HG03175 (cell line): ENCODE measurements around the gene DCAF6.
"Not testable (repeated sequence)": the region's sequence is repeated elsewhere in the genome, so short reads cannot be mapped to it uniquely, and the experiment has no call there.

Source experiments
- ATAC-seq: cut with Tn5 transposase; IDR thresholded peaks from one replicate; pipeline ENCODE4 v1.9.1; 2021; ENCODE audit warnings: mild to moderate bottlenecking, moderate library complexity; ENCODE audit not compliant: unreplicated experiment

Gene DCAF6

DNA sequence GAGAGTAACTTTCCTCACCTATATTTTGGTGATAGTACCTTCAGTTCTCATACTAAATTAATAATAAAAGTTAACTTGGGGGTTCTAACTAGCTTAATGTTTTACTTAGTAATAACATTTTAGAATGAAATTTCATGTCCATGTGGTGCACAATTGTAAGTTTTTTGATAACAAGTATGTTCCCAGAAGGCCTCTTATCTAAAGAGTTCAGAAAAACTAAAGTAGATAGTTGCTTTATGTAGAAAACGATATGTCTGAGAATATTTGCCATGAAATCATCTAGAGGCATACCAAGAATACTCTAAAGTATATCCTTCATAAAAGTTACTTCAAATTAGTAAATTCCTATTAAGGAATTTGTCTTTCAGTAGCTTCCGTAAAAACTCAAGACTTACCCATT lies 12.4 kb upstream of the DCAF6 start:
- ATAC-seq = no peak

DNA sequence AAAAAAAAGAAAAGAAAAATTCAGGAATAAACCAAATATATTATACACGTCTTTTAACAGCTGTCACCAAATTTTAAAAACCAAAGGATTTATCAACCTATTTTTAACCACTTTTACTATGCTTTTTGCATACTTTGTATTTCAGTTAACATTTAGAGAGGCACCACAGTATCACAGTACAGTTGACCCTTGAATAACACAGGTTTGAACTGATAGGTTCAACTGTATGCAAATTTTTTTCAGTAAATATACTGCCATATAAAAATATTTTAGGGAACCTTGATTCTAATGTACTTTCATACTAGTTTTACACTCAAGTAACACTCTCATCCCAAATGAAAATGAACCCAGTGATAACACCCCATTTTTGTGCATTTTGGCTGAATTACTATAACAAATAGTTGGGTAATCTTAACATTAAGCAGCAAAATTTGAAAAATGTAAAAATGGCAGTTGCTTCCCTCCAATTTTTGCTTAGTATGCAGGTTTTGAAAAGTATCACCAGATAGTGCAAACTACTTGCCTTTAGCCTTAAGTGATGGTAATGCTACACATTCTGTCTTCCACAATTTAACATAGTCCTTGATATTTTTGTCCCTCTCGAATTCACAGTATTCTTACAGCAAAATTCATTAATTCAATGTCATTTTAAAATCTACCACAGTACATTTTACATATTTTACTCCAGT lies 11.8 kb upstream of the DCAF6 start:
- ATAC-seq = no peak

DNA sequence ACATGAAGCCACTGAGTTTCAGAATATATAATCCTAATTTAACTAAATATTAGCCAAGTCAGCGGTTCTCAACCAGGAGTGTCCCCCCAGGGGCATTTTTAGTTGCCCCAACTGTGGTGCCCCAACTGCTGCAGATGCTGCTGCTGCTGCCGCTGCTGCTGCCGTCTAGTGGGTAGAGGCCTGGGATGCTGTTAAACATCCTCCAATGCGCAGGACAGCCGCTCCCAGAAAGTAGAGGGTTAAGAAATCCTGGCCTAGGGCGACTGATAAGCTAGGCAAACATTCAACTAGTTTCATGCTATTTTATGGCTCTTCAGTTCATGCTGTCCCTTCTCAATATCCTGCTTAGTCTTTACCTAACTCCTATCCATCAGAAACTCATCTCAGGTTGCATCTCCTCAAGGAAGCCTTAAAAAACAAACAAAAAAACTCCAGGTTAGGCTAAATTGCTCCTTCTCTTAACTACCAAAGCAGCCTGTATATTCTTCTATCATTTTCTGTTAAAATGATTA lies 9.9 kb upstream of the DCAF6 start:
- no peak for ATAC-seq

- ATAC-seq = peak; percentile 60
Observed at GRCh38 chr1:167927046-167927754, 9.3 kb upstream of the DCAF6 start.

DNA sequence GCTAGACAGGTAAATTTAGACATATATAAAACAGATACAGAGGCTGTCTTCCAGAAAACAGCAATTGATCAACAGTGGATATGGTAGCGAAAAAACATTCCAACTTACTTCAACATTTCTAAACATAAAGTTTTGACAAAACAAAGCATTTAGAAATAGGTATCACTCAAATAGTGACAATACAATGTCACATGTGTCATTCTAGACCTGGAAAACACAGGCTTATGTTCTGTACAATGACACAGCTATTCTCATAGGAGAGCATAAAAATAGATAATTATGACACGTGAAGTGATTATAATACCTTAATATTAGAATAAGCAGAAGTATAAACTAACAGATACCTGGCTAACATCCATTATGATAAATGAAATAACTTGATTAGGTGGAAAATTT lies 8.0 kb upstream of the DCAF6 start:
- ATAC-seq = no peak

DNA sequence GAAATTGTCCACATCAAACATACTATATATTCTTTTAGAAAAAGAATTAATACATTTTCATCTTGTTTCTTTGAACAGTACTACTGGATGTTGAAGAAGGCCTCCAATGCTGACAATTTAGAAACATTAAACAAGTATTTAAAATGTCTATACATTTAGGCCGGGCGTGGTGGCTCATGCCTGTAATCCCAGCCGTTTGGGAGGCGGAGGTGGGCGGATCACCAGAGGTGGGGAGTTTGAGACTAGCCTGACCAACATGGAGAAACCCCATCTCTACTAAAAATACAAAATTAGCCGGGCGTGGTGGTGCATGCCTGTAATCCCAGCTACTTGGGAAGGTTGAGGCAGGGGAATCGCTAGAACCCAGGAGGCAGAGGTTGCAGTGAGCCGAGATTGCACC lies 7.6 kb upstream of the DCAF6 start:
- ATAC-seq = not testable (repeated sequence)

- no peak for ATAC-seq
Observed at GRCh38 chr1:167929725-167930124, 6.8 kb upstream of the DCAF6 start.

DNA sequence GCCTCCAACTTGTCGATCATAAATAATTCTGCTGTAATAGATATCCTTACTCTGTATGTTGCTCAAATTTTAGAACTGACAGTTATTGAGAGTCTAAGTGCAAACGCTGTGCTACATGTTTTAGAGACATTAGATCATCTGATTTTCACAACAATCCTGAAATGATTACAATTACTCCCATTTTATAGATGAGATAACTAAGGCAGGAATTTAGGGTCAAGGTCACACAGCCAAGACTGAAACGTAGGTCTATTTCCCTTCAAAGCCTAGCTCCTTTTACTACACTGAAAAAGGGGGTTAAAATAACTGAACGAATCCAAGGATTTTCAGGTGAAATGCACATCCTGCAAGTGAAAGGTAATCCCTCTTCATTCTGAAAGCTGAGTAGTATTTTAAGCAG lies 2.7 kb upstream of the DCAF6 start:
- no peak for ATAC-seq

DNA sequence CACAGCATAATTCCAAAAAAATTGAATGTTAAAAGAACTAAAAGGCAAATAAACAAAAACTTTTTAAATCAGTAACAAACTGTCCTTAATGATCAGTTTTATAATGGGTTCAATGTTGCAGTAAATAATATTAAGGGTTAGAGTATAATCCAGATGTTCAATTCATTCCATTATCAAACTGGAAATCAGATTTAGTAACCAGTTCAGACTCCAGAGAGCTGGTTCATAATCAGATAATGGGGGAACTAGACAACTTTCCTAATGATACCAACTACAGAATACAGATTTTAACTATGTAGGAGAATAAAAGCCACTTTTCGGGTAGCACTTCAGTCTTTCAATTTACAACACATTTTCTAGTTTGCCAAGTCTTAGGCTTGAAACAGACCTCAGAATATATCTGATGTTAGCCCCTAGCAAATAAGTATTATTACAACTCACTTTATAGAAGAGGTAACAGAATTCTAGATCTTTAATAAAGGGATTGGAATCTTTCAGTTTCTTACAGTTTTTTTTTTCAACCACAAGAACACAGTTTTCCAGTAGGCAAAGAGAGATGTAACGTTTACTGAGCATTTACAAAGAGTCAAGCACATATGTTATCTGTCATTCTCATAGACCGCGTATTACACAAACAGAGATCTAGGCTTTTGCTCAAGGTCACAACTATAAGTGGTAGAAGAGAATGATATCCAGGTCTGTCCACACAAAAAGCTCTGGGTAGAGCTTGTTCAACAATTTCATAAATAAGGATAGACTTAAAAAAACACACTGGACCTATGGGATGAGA lies 1.9 kb upstream of the DCAF6 start:
- no peak for ATAC-seq

DNA sequence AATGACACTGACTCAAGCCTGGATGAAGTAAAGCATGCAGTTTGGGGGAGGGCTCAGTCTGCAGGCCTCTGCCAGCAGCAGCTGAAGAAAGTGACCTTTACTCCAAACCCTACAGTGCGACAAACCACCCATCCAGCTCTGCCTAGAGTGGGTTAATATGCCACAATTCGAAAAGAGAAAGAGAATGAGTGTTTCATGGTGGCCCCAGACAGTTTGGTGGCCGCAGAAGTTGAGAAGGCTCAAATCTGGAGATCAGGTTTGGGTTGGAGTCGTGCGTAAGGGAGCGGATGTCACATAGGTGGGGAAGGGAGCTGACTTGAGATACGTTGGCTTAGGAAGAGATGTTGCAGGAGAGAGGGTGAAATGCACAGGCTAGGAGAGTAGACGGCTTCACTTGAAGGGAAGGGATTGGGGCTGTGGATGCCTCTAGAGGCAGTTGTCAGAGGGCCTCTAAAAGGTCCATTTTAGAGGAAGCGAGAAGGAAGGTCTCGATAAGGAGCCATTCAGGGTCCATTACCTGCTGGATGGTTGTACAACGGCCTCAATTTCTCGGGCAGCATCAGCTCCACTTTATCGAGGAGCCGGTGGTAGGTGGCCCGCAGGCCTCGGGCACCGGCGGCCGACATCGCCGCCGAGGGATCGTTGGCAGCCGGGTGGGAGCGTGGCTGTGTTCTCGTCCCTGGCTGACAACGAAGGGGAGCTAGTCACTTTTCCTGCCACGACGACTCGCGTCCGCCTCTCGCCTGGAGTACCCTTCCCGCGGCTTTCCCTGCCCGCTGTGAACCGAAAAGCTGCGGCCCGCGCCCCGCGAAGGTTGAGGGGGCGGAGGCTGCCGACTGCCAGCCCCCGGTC lies 1.0 kb upstream of the DCAF6 start:
- peak; percentile 11 for ATAC-seq

GRCh38 chr1:167936930-167937708 lies 636 bp downstream of the DCAF6 start, which contains the start of gene MPC2:
MPC2 (minus strand) TSS chr1:167937072; CDS start chr1:167935841, 1,231 bp downstream.
- ATAC-seq = peak; percentile 9

GRCh38 chr1:167937709-167938010 lies 1.2 kb downstream of the DCAF6 start:
- ATAC-seq = no peak

DNA sequence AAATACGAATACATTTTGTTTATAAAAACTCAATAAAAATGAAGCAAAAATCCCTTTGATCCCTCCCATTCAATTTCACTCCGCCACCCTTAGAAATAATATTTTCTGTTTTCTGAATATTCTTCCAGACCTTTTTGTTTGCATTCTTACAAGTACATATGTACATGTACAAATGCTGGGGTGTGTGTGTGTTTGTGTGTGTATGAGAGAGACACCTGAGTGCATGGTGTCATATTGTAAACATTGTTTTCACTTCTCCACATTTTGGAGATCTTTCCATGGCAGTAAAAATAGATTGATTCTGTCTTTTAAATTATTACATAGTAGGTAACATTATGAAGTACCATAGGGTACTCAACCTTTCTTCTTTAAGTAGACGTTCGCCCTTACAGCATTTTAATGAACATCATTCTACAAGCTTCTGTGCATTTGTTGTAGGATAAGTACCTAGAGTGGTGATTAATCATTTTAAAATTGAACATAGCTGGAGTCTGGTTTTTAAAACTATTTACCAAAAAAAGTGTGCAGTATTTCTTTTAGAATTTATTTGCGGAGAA lies 1.7 kb downstream of the DCAF6 start:
- ATAC-seq = no peak

DNA sequence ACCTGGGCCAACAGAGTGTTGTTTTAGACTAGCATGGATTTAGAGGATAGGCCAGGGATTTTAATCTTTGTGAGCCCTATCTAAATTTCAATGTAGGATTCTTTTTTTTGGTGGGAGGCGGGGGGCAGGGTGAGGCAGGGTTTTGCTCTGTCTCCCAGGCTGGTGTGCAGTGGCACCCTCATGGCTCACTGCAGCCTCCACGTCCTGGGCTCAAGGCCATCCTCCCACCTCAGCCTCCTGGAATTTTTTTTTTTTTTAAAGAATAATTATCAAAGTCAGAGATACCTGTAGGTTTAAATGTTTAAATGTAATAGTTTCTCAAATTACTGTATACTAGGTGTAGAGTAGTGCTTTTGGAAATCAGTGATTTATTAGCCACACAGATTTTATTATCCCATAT lies 3.8 kb downstream of the DCAF6 start:
- no peak for ATAC-seq

DNA sequence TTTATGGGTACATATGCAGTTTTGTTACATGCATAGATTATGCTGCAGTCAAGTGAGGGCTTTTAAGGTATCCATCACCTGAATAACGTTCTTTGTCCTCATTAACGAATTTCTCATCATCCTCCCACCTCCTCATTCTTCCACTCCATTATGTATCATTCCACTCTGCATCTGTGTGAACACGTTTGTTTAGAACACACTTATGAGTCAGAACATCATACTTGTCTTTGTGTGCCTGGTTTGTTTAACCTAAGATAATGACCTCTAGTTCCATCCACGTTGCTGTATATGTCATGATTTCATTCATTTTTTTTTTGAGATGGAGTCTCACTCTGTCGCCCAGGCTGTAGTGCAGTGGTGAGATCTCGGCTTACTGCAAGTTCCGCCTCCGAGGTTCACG lies 7.1 kb downstream of the DCAF6 start:
- no peak for ATAC-seq

DNA sequence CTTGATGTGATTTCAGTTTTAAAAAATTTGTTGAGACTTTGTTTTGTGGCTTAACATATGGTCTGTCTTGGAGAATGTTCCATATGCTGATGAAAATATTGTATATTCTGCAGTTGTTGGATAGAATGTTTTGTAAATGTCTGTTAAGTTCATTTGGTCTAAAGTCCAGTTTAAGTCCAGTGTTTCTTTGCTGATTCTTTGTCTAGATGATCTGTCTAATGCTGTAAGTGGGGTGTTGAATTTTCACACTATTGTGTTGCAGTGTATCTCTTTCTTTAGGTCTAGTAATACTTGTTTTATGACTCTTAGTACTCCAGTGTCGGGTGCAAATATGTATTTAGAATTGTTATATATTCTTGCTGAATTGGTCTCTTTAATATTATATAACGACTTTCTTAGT lies 11.2 kb downstream of the DCAF6 start:
- ATAC-seq = no peak

GRCh38 chr1:167949785-167950184 lies 13.3 kb downstream of the DCAF6 start:
- ATAC-seq = no peak

- ATAC-seq = no peak
Observed at GRCh38 chr1:167950569-167950968, 14.1 kb downstream of the DCAF6 start.

GRCh38 chr1:167955915-167956314 lies 19.4 kb downstream of the DCAF6 start:
- no peak for ATAC-seq

DNA sequence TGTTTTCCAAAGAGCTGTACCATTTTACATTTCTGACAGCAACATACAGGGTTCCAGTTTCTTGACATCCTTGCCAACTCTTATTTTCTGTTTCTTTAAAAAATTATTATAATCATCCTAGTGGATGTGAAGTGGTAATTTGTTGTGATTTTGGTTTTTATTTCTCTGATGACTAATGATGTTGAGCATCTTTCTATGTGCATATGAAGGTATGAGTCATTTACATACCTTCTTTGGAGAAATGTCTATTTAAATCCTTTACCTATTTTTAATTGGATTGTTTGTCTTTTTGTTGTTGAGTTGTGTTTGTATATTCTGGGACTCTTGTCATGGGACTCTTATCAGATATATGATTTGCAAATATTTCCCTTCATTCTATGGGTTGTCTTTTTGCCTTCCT lies 21.2 kb downstream of the DCAF6 start:
- ATAC-seq = no peak
